ENCODE data around the gene CRNKL1.

CRNKL1 gene

DNA sequence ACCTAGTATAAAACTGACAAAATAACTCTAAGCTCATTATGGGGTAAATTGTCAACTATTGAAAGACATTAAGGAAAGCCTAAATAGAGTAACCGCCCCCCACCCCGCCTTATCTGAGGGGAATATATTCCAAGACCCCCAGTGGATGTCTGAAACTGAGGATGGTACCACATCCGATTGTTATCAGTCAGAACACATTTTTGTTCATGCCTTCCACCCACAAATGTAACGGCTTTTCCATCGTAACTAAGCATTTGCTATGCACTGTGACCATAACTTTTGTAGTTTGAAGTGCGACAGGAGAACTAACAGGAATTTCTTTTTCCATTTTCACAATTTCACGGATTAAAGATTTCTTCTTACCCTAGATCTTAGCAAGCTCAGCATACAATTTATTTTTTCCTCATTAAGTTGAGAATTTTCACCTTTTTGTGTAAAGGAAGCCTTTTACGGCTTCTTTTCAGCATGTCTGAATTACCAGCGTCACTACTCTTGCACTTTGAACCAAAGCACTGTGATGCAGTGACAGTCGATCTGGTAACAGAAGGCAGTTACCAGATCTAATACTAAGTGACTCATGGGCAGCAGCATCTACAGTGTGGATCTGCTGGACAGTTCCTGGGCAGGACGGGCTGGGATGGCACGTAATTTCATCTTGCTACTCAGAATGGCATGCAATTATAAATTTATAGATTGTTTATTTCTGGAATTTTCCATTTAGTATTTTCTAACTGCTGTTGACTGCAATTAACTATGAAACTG lies 11.9 kb upstream of the CRNKL1 start:
- no peaks in the 10 kb centered on the region for H3K9me3 ChIP-seq
- no peak overlapping the region for H3K27ac ChIP-seq
- no peaks in the 10 kb centered on the region for H3K4me1 ChIP-seq
- H3K36me3 ChIP-seq, result no peaks in the 10 kb centered on the region
- DNase-seq, result no peak
- no peak overlapping the region for H3K4me3 ChIP-seq
- intact Hi-C loops (cut with DNase I; ENCODE audit: low total_unique reads), result no loop called here
- TF ChIP-seq, protein P1, sequence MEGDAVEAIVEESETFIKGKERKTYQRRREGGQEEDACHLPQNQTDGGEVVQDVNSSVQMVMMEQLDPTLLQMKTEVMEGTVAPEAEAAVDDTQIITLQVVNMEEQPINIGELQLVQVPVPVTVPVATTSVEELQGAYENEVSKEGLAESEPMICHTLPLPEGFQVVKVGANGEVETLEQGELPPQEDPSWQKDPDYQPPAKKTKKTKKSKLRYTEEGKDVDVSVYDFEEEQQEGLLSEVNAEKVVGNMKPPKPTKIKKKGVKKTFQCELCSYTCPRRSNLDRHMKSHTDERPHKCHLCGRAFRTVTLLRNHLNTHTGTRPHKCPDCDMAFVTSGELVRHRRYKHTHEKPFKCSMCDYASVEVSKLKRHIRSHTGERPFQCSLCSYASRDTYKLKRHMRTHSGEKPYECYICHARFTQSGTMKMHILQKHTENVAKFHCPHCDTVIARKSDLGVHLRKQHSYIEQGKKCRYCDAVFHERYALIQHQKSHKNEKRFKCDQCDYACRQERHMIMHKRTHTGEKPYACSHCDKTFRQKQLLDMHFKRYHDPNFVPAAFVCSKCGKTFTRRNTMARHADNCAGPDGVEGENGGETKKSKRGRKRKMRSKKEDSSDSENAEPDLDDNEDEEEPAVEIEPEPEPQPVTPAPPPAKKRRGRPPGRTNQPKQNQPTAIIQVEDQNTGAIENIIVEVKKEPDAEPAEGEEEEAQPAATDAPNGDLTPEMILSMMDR (IDR thresholded peaks at IDR 0.05), result no peak
- peaks cover 0 to 3% of the 10 kb centered on the region in 2 donors for H3K27me3 ChIP-seq

DNA sequence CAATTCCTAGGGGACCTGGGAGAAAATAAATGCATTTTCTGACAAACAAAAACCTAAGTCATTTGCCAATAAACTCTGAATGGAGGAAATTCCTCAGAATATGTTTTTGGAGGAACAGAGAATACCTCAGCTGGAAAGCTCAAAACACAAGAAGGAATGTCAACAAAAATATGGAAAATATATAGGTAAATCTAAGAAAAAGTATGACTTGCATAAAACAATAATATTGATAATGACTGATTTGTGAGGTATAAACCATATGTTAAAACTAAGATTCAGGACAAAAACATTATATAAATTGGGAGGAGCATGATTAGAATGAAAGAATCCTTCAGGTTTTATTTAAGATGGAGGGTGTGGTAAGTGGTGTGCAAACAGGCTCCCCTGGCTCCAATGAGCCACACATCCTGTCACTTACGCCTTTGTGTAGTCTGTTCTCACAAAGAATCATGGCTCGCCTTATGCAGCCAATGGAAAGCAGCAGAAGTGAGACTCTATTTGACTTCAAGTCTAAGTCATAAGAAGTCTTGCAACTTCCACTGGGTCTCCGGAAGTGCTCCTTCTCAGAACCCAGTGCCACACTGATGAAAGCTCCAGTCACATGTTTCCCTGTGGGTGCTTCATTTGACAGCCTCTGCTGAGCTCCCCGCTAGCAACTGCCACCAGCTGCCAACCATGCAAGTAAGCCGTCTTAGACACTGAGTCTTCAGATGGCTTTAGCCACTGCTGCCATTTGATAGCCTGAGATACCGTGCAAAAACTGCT lies 8.2 kb upstream of the CRNKL1 start:
- intact Hi-C loops (cut with DNase I; ENCODE audit: low total_unique reads), result no loop called here
- H3K4me1 ChIP-seq, result no peaks in the 10 kb centered on the region
- H3K36me3 ChIP-seq, result no peaks in the 10 kb centered on the region
- DNase-seq, result no peak
- H3K4me3 ChIP-seq, result no peak overlapping the region
- TF ChIP-seq, protein P1 (IDR thresholded peaks at IDR 0.05), result no peak
- H3K27ac ChIP-seq, result no peak overlapping the region
- H3K9me3 ChIP-seq, result no peaks in the 10 kb centered on the region
- H3K27me3 ChIP-seq, result peaks cover 0 to 3% of the 10 kb centered on the region in 2 donors

DNA sequence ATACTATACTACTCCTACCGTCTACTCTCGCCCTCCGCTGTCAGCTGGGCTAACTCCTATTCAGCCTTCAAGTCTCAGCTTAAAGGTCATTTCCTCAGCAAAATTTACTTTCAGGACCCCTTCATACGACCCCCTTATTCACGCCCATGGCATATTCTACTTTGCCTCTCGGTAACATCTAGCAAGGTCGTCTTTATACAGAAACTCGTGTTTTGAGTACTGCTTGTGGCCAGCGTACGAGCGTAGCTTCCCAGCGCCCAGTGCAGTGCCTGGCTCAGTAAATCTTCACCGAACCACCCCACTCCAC lies 546 bp downstream of the CRNKL1 start:
- H3K4me1 ChIP-seq, result peaks cover 0 to 18% (median 12%) of the 10 kb centered on the region in 4 donors
- DNase-seq, result no peak
- H3K27ac ChIP-seq, result peak overlapping the region; percentile 88
- H3K9me3 ChIP-seq, result no peaks in the 10 kb centered on the region
- H3K27me3 ChIP-seq, result no peaks in the 10 kb centered on the region
- H3K36me3 ChIP-seq, result peaks cover 36 to 39% (median 37%) of the 10 kb centered on the region in 3 donors
- TF ChIP-seq, protein P1 (IDR thresholded peaks at IDR 0.05), result no peak
- intact Hi-C loops (cut with DNase I; ENCODE audit: low total_unique reads), result loop anchor here (5.0 kb wide), 1 partner anchor 34 kb away; the partner anchor contains the start of gene NAA20
- peak overlapping the region; percentile 88 for H3K4me3 ChIP-seq

DNA sequence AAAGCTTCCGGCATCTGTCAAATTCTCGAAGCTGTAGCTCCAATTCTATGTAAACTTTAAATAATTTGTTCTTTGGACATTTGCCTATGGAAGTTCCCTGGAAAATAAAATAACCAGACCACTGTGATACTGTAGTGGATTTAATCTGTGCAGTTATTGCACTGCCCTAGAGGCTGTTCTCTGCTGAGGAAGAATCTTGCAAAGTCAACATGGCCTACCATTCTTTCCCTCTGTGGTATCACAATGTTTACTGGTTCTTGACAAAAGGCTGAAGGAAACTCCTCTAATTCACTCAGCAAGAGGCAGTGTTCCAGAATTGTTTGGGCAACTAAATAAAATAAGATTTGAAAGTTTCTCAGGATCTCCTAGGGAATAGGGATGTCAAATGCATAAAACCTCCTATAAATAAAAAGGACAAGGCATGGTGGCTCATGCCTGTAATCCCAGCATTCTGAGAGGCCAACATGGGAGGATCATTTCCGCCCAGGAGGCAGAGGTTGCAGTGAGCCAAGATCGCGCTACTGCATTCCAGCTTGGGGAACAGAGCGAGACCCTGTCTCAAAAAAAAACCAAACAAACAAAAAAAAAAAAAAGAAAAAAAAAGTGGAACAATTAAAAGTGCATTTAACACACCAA lies 12.4 kb downstream of the CRNKL1 start:
- Histone ChIP-seq H3K9me3 (no peaks in the 10 kb centered on the region), H3K27ac (no peak overlapping the region), H3K36me3 (peaks cover 77 to 100% (median 90%) of the 10 kb centered on the region in 3 donors), H3K27me3 (no peaks in the 10 kb centered on the region), H3K4me3 (no peak overlapping the region), H3K4me1 (no peaks in the 10 kb centered on the region)
- no peak for DNase-seq
- intact Hi-C loops (cut with DNase I; ENCODE audit: low total_unique reads), result no loop called here
- TF ChIP-seq, protein P1 (IDR thresholded peaks at IDR 0.05), result no peak

DNA sequence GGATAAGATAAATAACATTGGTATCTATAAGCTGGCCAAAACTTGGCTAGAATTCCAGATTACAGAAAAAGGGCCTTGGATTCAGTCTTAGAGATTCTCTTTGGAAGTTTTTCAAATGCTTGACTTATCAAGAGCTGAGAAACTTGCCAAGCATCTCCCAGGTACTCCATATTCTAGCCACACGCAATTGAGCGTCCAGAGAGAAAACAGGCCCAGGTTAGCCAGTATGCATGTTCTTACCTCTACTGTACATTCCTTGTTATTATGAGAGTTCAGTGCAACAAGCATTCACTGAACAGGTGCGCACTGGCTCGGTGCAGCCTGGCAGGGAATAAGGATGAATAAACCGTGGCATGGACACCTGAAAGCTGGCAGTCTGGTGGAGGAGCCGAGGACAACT lies 13.7 kb downstream of the CRNKL1 start:
- peaks cover 69 to 98% (median 85%) of the 10 kb centered on the region in 3 donors for H3K36me3 ChIP-seq

More for the DNA sequence above, 13.7 kb downstream of the CRNKL1 start:
- H3K27me3 ChIP-seq, result no peaks in the 10 kb centered on the region
- TF ChIP-seq, protein P1 (IDR thresholded peaks at IDR 0.05), result no peak
- H3K27ac ChIP-seq, result no peak overlapping the region
- intact Hi-C loops (cut with DNase I; ENCODE audit: low total_unique reads), result no loop called here
- no peak overlapping the region for H3K4me3 ChIP-seq
- no peaks in the 10 kb centered on the region for H3K4me1 ChIP-seq
- no peak for DNase-seq
- H3K9me3 ChIP-seq, result no peaks in the 10 kb centered on the region

Data from tibial artery (tissue), 4 donors.